K562 (cell line): ENCODE data around the gene IRAK3. TPM values are rescaled to one million over a fixed set of nuclear protein-coding genes. Genes with fewer than 3 reads are reported as not detected.

Source experiments
- ATAC-seq: fragments of 200-7000 bp; cut with Tn5 transposase; 3 replicates; pipeline ENCODE4 v1.9.1; 2020; ENCODE audit warnings: moderate library complexity
- BruUV-seq: library from RNA; stranded (reverse); fragments of 400-500 nt; replicated peaks from 2 replicates; lab custom pipeline; 2021; lab: Mats Ljungman, UMichigan
- CTCF ChIA-PET: fragments of 300-600 bp; formaldehyde crosslinking; extraction: SDS; loops from one replicate; lab custom pipeline; 2021; ENCODE audit warnings: low intra/inter-chr PET ratio; lab: Yijun Ruan, JAX
- POLR2A ChIA-PET: fragments of 300-600, 350-650 bp; sonication (Branson Sonifier 250); formaldehyde crosslinking; extraction: SDS; loops from one replicate; lab custom pipeline; 2021; ENCODE audit warnings: antibody characterized with exemption, inconsistent platforms; lab: Yijun Ruan, JAX
- DNase-seq, 4 experiments: peaks; one replicate each; pipeline versions ENCODE4 v3.0.0 to v3.0.0-alpha.2; 2011 to 2018; ENCODE audit warnings: low spot score in 3 of 4, mixed read lengths in 3 of 4; ENCODE audit errors: extremely low read depth in 1 of 4
- FAIRE-seq: peaks from 2 replicates; lab custom pipeline; 2011; peaks lifted over from hg19 to GRCh38; lab: Jason Lieb, UNC
- H2AFZ ChIP-seq: 2 replicates; pipeline ENCODE4 v1.6.0; 2011; ENCODE audit warnings: low read depth, low read length, control low read depth, inconsistent platforms
- H3K27ac ChIP-seq: fragments of 200-600 bp; 3 replicates; pipeline ENCODE4 v1.8.0; 2011; ENCODE audit warnings: low read depth, mild to moderate bottlenecking, control low read depth, inconsistent platforms, low read length, moderate library complexity, mixed read lengths; ENCODE audit errors: extremely low read depth
- H3K27me3 ChIP-seq, 2 experiments: fragments of 300-600 bp in 1 of 2; 2 replicates in 1 of 2; 3 replicates in 1 of 2; pipeline versions ENCODE4 v1.6.0 to v1.8.0; 2011; ENCODE audit warnings: inconsistent platforms in 2 of 2, low read length in 2 of 2, mild to moderate bottlenecking in 1 of 2, mixed read lengths in 1 of 2, moderate library complexity in 1 of 2; ENCODE audit not compliant: control insufficient read depth in 2 of 2, insufficient read depth in 2 of 2
- H3K36me3 ChIP-seq: fragments of 300-600 bp; 3 replicates; pipeline ENCODE4 v1.8.0; 2011; ENCODE audit warnings: mild to moderate bottlenecking, low read length, inconsistent platforms; ENCODE audit not compliant: control insufficient read depth, insufficient read depth
- H3K4me1 ChIP-seq, 2 experiments: fragments of 200-600 bp in 1 of 2; replicated peaks in 1 of 2; 2 replicates in 1 of 2; 3 replicates in 1 of 2; pipeline versions ENCODE4 v1.5.1 to v1.8.0; 2011; ENCODE audit warnings: inconsistent platforms in 2 of 2, low read length in 2 of 2, mild to moderate bottlenecking in 1 of 2, mixed read lengths in 1 of 2, moderate library complexity in 1 of 2; ENCODE audit not compliant: control insufficient read depth in 2 of 2, insufficient read depth in 2 of 2
- H3K4me2 ChIP-seq: 2 replicates; pipeline ENCODE4 v1.6.1; 2011; ENCODE audit warnings: low read length, control low read depth, inconsistent platforms, mixed read lengths; ENCODE audit not compliant: insufficient read depth
- H3K4me3 ChIP-seq: fragments of 200-600 bp; sonication (generic), shearing (Covaris generic); 2 replicates; pipeline ENCODE4 v1.5.1; 2016; ENCODE audit warnings: control low read depth, inconsistent platforms
- H3K79me2 ChIP-seq: fragments of 200-600 bp; 3 replicates; pipeline ENCODE4 v1.8.0; 2011; ENCODE audit warnings: low read length, inconsistent platforms; ENCODE audit not compliant: control insufficient read depth, insufficient read depth
- H3K9ac ChIP-seq, 2 experiments: 2 replicates each; pipeline versions ENCODE4 v1.6.0 to v1.6.1; 2011; ENCODE audit warnings: low read depth in 2 of 2, low read length in 2 of 2, control low read depth in 1 of 2, inconsistent platforms in 1 of 2, mild to moderate bottlenecking in 1 of 2, mixed read lengths in 1 of 2; ENCODE audit not compliant: insufficient read depth in 1 of 2
- H3K9me1 ChIP-seq: one replicate; pipeline ENCODE4 v1.6.0; 2011; ENCODE audit warnings: inconsistent platforms, mild to moderate bottlenecking, low read length, moderate library complexity; ENCODE audit not compliant: control insufficient read depth, insufficient read depth
- H3K9me3 ChIP-seq: replicated peaks from 2 replicates; pipeline ENCODE4 v1.5.1; 2011; ENCODE audit warnings: low read depth, low read length, inconsistent platforms; ENCODE audit not compliant: control insufficient read depth, insufficient read depth
- H4K20me1 ChIP-seq: replicated peaks from 2 replicates; pipeline ENCODE4 v1.6.1; 2011; ENCODE audit warnings: low read length, inconsistent platforms, mixed read lengths; ENCODE audit not compliant: control insufficient read depth, insufficient read depth
- BRD4 ChIP-seq: fragments of 200-600 bp; sonication (generic); IDR thresholded peaks from 2 replicates; pipeline ENCODE4 v1.6.1; 2017; ENCODE audit warnings: inconsistent platforms
- E2F3 ChIP-seq: fragments of 250-450 bp; sonication (Bioruptor Pico); IDR thresholded peaks from 2 replicates; pipeline ENCODE4 v1.4.0; 2020; ENCODE audit warnings: mild to moderate bottlenecking
- E2F4 ChIP-seq: sonication (generic); formaldehyde crosslinking; IDR thresholded peaks from 2 replicates; pipeline ENCODE4 v1.8.0; 2022; ENCODE audit warnings: mild to moderate bottlenecking, low read depth, missing genetic modification reagents
- ETS2 ChIP-seq: IDR thresholded peaks from 2 replicates; pipeline ENCODE4 v1.6.1; 2016; ENCODE audit warnings: borderline replicate concordance, missing genetic modification characterization, mild to moderate bottlenecking, moderate library complexity, missing compliant biosample characterization; ENCODE audit not compliant: poor library complexity, severe bottlenecking
- FOXM1 ChIP-seq, 2 experiments: fragments of 450-650 bp in 1 of 2; sonication (generic) in 1 of 2; formaldehyde crosslinking in 1 of 2; IDR thresholded peaks; 2 replicates each; pipeline versions ENCODE4 v1.6.1 to v1.9.0; 2017 to 2022; ENCODE audit warnings: low read depth in 2 of 2, mild to moderate bottlenecking in 2 of 2, missing genetic modification reagents in 1 of 2, moderate library complexity in 1 of 2
- PHF20 ChIP-seq: fragments of 450-650 bp; IDR thresholded peaks from 2 replicates; pipeline ENCODE4 v1.6.1; 2018; ENCODE audit not compliant: partially characterized antibody
- PREB ChIP-seq: sonication (generic); formaldehyde crosslinking; IDR thresholded peaks from 2 replicates; pipeline ENCODE4 v1.8.1; 2023; ENCODE audit warnings: mild to moderate bottlenecking, missing genetic modification reagents
- SMARCE1 ChIP-seq: fragments of 450-650 bp; IDR thresholded peaks from 2 replicates; pipeline ENCODE4 v1.7.1; 2016; ENCODE audit warnings: mild to moderate bottlenecking
- SRSF3 ChIP-seq: fragments of 200-400 bp; formaldehyde crosslinking; IDR thresholded peaks from 2 replicates; pipeline ENCODE4 v1.6.1; 2016; ENCODE audit warnings: mild to moderate bottlenecking, low read length, moderate library complexity; ENCODE audit not compliant: insufficient read depth
- TAF7 ChIP-seq: fragments of 450-650 bp; IDR thresholded peaks from 2 replicates; pipeline ENCODE4 v1.6.1; 2016; ENCODE audit warnings: missing genetic modification characterization, missing compliant biosample characterization
- WGBS: fragments of 100-300 bp; shearing (Covaris generic); methylation state at CpG from one replicate; pipeline ENCODE4 v1.1.6; 2016; ENCODE audit warnings: low coverage, mixed read lengths; ENCODE audit not compliant: insufficient coverage; ENCODE audit errors: missing lambda C conversion rate; 5-methylcytosine and 5-hydroxymethylcytosine counted together
- in situ Hi-C: fragments of 300-500 bp; cut with MboI; formaldehyde crosslinking; loops from 4 replicates; pipeline ENCODE4 v1.15.0; 2018; ENCODE audit warnings: inconsistent platforms, mixed read lengths
- intact Hi-C: fragments of 100-400 bp; cut with micrococcal nuclease; formaldehyde crosslinking; loops from 2 replicates; pipeline ENCODE4 v1.14.2; 2022
- polyA plus RNA-seq, 8 experiments: library from polyadenylated mRNA; depleted of rRNA in 4 of 8; stranded (reverse) in 5 of 8; unstranded in 3 of 8; fragments of >200 nt; fragmentation: Nextera tagmentation in 2 of 8; fragmentation: Illumina TruSeq in 1 of 8; extraction: Ambion mirVana in 2 of 8; extraction: Trizol in 1 of 8; gene quantifications; 2 replicates each; pipeline versions ENCODE4 v1.2.1 to v1.2.3, GENCODE V29; 2011 to 2014; ENCODE audit warnings: inconsistent platforms in 1 of 8, missing spikeins in 1 of 8
- total RNA-seq, 7 experiments: library from RNA; depleted of rRNA in 6 of 7; stranded (reverse); fragments of >200 nt in 6 of 7; fragmentation: Illumina TruSeq in 2 of 7; extraction: Trizol in 2 of 7; gene quantifications; 2 replicates each; pipeline versions ENCODE4 v1.2.1 to v1.2.3, GENCODE V29; 2011 to 2021; ENCODE audit warnings: low replicate concordance in 1 of 7
- TF ChIP-seq, protein P1 (sequence below): sonication (generic); formaldehyde crosslinking; IDR thresholded peaks from 2 replicates; pipeline ENCODE4 v1.8.0; 2023; ENCODE audit warnings: mild to moderate bottlenecking, missing genetic modification reagents
- TF ChIP-seq, protein P2 (sequence below), 2 experiments: fragments of 450-650 bp; conservative IDR thresholded peaks; 2 replicates each; pipeline ENCODE4 v1.6.1; 2017; ENCODE audit warnings: mild to moderate bottlenecking in 2 of 2, moderate library complexity in 2 of 2

Gene IRAK3
- total and polyA plus RNA-seq, 9 of the 15 experiments (the other 6 are each of a cell fraction or from before 2014, with no cell fraction given): 0.06 to 0.09 (median 0.07) TPM; not detected in 6

GRCh38 chr12:66166561-66166960, 22.5 kb upstream of the IRAK3 start (continued):
- no peak for TF ChIP-seq PHF20

DNA sequence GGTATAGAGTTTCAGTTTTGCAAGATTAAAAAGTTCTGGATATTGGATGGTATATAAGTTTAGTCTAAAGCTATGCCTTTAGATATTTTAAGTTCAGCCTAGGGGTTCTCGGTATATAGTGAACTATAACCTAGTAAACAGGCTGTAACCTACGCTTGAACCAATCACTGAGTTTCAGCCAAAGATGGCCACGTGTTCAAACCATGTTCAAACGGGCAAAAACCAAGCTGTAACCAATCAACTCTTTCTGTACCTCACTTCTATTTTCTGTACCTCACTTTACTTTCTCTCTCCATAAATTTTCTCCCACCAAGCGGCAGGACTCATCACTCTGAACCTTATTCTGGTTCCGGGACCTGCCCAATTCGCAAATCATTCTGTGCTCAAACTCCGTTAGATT, 20.6 kb upstream of the IRAK3 start:
- intact Hi-C loops: loop anchor here (2.0 kb wide), 1 partner anchor 38 kb away; the partner anchor contains the start of gene LLPH
- WGBS: 2% methylated on average over 8 of the region's 8 CpGs
- Histone ChIP-seq H3K9me1 (no peaks in the 10 kb centered on the region), H3K79me2 (peaks cover 58% of the 10 kb centered on the region), H2AFZ (peak overlapping the region; percentile 95), H4K20me1 (no peaks in the 10 kb centered on the region), H3K9ac (peak overlapping the region in 1 of 2 experiments; percentile 80; a peak in 2 of 4 replicates), H3K4me2 (peak overlapping the region; percentile 88), H3K4me3 (peak overlapping the region; percentile 53), H3K9me3 (no peaks in the 10 kb centered on the region), H3K27me3 (no peaks in the 10 kb centered on the region), H3K4me1 (peaks cover 5 to 8% of the 10 kb centered on the region in 2 experiments; a peak in 4 of 5 replicates), H3K36me3 (peaks cover 11% of the 10 kb centered on the region), H3K27ac (peak overlapping the region; percentile 92)
- POLR2A ChIA-PET: interaction anchor here (1.8 to 2.3 kb wide), 2 partner anchors 10 to 65 kb away, joined by 3 to 15 read pairs; no protein-coding TSS in a partner anchor
- peak; percentile 23 for FAIRE-seq
- DNase-seq: peak in 2 of 4 experiments; percentile 39 to 54
- CTCF ChIA-PET: no interaction called here
- ATAC-seq: peak; percentile 8; the same call in 1 of the 3 replicates
- no TSS peak for BruUV-seq
- in situ Hi-C loops: no loop called here
- TF ChIP-seq E2F3: no peak
- TF ChIP-seq, protein P1, sequence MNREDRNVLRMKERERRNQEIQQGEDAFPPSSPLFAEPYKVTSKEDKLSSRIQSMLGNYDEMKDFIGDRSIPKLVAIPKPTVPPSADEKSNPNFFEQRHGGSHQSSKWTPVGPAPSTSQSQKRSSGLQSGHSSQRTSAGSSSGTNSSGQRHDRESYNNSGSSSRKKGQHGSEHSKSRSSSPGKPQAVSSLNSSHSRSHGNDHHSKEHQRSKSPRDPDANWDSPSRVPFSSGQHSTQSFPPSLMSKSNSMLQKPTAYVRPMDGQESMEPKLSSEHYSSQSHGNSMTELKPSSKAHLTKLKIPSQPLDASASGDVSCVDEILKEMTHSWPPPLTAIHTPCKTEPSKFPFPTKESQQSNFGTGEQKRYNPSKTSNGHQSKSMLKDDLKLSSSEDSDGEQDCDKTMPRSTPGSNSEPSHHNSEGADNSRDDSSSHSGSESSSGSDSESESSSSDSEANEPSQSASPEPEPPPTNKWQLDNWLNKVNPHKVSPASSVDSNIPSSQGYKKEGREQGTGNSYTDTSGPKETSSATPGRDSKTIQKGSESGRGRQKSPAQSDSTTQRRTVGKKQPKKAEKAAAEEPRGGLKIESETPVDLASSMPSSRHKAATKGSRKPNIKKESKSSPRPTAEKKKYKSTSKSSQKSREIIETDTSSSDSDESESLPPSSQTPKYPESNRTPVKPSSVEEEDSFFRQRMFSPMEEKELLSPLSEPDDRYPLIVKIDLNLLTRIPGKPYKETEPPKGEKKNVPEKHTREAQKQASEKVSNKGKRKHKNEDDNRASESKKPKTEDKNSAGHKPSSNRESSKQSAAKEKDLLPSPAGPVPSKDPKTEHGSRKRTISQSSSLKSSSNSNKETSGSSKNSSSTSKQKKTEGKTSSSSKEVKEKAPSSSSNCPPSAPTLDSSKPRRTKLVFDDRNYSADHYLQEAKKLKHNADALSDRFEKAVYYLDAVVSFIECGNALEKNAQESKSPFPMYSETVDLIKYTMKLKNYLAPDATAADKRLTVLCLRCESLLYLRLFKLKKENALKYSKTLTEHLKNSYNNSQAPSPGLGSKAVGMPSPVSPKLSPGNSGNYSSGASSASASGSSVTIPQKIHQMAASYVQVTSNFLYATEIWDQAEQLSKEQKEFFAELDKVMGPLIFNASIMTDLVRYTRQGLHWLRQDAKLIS (CRISPR knock-in tag): no peak
- TF ChIP-seq BRD4: no peak
- TF ChIP-seq SRSF3: no peak
- 0 out of 2 replicates have a peak, but pooled peaks have one; percentile 14 for TF ChIP-seq TAF7
- no peak for TF ChIP-seq ETS2 (tag)
- TF ChIP-seq, protein P2, sequence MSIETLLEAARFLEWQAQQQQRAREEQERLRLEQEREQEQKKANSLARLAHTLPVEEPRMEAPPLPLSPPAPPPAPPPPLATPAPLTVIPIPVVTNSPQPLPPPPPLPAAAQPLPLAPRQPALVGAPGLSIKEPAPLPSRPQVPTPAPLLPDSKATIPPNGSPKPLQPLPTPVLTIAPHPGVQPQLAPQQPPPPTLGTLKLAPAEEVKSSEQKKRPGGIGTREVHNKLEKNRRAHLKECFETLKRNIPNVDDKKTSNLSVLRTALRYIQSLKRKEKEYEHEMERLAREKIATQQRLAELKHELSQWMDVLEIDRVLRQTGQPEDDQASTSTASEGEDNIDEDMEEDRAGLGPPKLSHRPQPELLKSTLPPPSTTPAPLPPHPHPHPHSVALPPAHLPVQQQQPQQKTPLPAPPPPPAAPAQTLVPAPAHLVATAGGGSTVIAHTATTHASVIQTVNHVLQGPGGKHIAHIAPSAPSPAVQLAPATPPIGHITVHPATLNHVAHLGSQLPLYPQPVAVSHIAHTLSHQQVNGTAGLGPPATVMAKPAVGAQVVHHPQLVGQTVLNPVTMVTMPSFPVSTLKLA (conservative IDR thresholded peaks at IDR 0.05): peak; percentile 50 to 60; a peak in 3 of 4 replicates
- no peak for TF ChIP-seq E2F4 (CRISPR knock-in tag)
- no peak for TF ChIP-seq PREB (CRISPR knock-in tag)
- no peak for TF ChIP-seq SMARCE1
- TF ChIP-seq FOXM1 (IDR thresholded peaks at IDR 0.05; ENCODE audit: low read depth): no peak
- TF ChIP-seq FOXM1 (CRISPR knock-in tag; IDR thresholded peaks at IDR 0.05; ENCODE audit: low read depth): 0 out of 2 replicates have a peak, but pooled peaks have one; percentile 11
